Measurements from ENCODE around the gene SIGLEC15. TPM values are rescaled to one million over a fixed set of nuclear protein-coding genes. Genes with fewer than 3 reads are reported as not detected.
A peak's percentile ranks its signal among the peaks of the same experiment; 100 is the strongest.

Gene SIGLEC15
- total and polyA plus RNA-seq, 10 of the 15 experiments (the other 5 are each of a cell fraction or from before 2014, with no cell fraction given), result 0.09 to 0.45 TPM; not detected in 8

GRCh38 chr18:45874491-45875184 is 49.2 kb downstream of the SIGLEC15 start (continued):
- TF ChIP-seq SMC3 (IDR thresholded peaks at IDR 0.05; ENCODE audit: borderline replicate concordance, low read length) (no peak), GABPA (IDR thresholded peaks at IDR 0.05; ENCODE audit: low read depth) (no peak), ATF7 (IDR thresholded peaks at IDR 0.05; ENCODE audit: low read depth) (no peak; the same call in 1 of the 2 replicates), SKIL (IDR thresholded peaks at IDR 0.05; ENCODE audit: low read depth, poor library complexity, severe bottlenecking) (peak; percentile 57), CUX1 (IDR thresholded peaks at IDR 0.05; ENCODE audit: insufficient replicate concordance, low read depth, low read length) (peak; percentile 66), NR2C2 (IDR thresholded peaks at IDR 0.05; ENCODE audit: borderline replicate concordance, control insufficient read depth, insufficient read length, low read depth) (no peak), CREB1 (IDR thresholded peaks at IDR 0.05; ENCODE audit: low read depth) (no peak), ZSCAN29 (IDR thresholded peaks at IDR 0.05) (no peak), ZBTB11 (CRISPR knock-in tag; IDR thresholded peaks at IDR 0.05) (no peak), STAT1 (conservative IDR thresholded peaks at IDR 0.05) (no peak), IRF4 (IDR thresholded peaks at IDR 0.05; ENCODE audit: low read depth, low read length) (peak; percentile 51; the same call in 1 of the 2 replicates), CBX3 (IDR thresholded peaks at IDR 0.05; ENCODE audit: borderline replicate concordance, low read depth) (no peak), MTA3 (IDR thresholded peaks at IDR 0.05; ENCODE audit: borderline replicate concordance, low read length) (peak; percentile 49; the same call in 1 of the 2 replicates), ATF2 (IDR thresholded peaks at IDR 0.05; ENCODE audit: low read length) (no peak; the same call in none of the 2 replicates), MYC (IDR thresholded peaks at IDR 0.05; ENCODE audit: insufficient read depth, insufficient read length, insufficient replicate concordance, low read length, severe bottlenecking) (no peak), SREBF1 (IDR thresholded peaks at IDR 0.05; ENCODE audit: low read length) (no peak)

All from GM12878 (cell line).